GM23338 (cell line): ENCODE results near the gene NDST1. TPM values are rescaled to one million over a fixed set of nuclear protein-coding genes. Genes with fewer than 3 reads are reported as not detected.

Experiments used
- ATAC-seq: fragments of 200-7000 bp; cut with Tn5 transposase; 3 replicates; pipeline ENCODE4 v1.9.1; 2020
- DNase-seq: peaks from one replicate; pipeline ENCODE4 v3.0.0-alpha.2; 2015; ENCODE audit warnings: low spot score
- H2AFZ ChIP-seq: fragments of 200-600 bp; sonication (generic); 2 replicates; pipeline ENCODE4 v1.8.0; 2016; ENCODE audit warnings: antibody characterized with exemption, mild to moderate bottlenecking, moderate library complexity
- H3F3A ChIP-seq: fragments of 200-600 bp; sonication (generic); replicated peaks from 2 replicates; pipeline ENCODE4 v1.8.0; 2017; ENCODE audit warnings: antibody characterized with exemption, mixed run types, low read depth
- H3K27ac ChIP-seq: fragments of 200-600 bp; sonication (generic); 2 replicates; pipeline ENCODE4 v1.6.1; 2016; ENCODE audit warnings: low read depth
- H3K27me3 ChIP-seq: fragments of 200-600 bp; sonication (generic); 2 replicates; pipeline ENCODE4 v1.8.0; 2016; ENCODE audit warnings: mild to moderate bottlenecking, mixed run types, moderate library complexity; ENCODE audit not compliant: insufficient read depth
- H3K36me3 ChIP-seq: fragments of 200-600 bp; sonication (generic); 2 replicates; pipeline ENCODE4 v1.8.0; 2016; ENCODE audit warnings: mild to moderate bottlenecking; ENCODE audit not compliant: insufficient read depth
- H3K4me1 ChIP-seq: fragments of 200-600 bp; sonication (generic); 2 replicates; pipeline ENCODE4 v1.8.0; 2016; ENCODE audit warnings: mild to moderate bottlenecking, moderate library complexity; ENCODE audit not compliant: insufficient read depth
- H3K4me2 ChIP-seq: fragments of 200-600 bp; sonication (generic); 2 replicates; pipeline ENCODE4 v1.7.1; 2017; ENCODE audit warnings: mixed run types
- H3K4me3 ChIP-seq: fragments of 200-600 bp; sonication (generic); 2 replicates; pipeline ENCODE4 v1.6.1; 2016; ENCODE audit warnings: mixed run types
- H3K79me2 ChIP-seq: fragments of 200-600 bp; sonication (generic); replicated peaks from 2 replicates; pipeline ENCODE4 v1.8.0; 2017; ENCODE audit warnings: mild to moderate bottlenecking; ENCODE audit not compliant: insufficient read depth
- H3K9me2 ChIP-seq: fragments of 200-600 bp; sonication (generic); 2 replicates; pipeline ENCODE4 v1.8.0; 2017; ENCODE audit not compliant: insufficient read depth
- H4K20me1 ChIP-seq: fragments of 200-600 bp; sonication (generic); replicated peaks from 2 replicates; pipeline ENCODE4 v1.8.0; 2017; ENCODE audit warnings: mild to moderate bottlenecking; ENCODE audit not compliant: insufficient read depth
- H3K27ac Mint-ChIP-seq: 2 replicates; pipeline ENCODE4 v1.8.0; 2020; ENCODE audit warnings: inconsistent platforms, mild to moderate bottlenecking, moderate library complexity, mixed read lengths
- H3K27me3 Mint-ChIP-seq: 3 replicates; pipeline ENCODE4 v1.8.0; 2022; ENCODE audit warnings: low read depth, mild to moderate bottlenecking, moderate library complexity, mixed read lengths, inconsistent platforms; ENCODE audit not compliant: insufficient read depth, poor library complexity
- H3K36me3 Mint-ChIP-seq: 3 replicates; pipeline ENCODE4 v1.8.0; 2021; ENCODE audit warnings: low read depth, mild to moderate bottlenecking, inconsistent platforms, moderate library complexity, mixed read lengths
- H3K4me1 Mint-ChIP-seq: 3 replicates; pipeline ENCODE4 v1.8.0; 2020; ENCODE audit warnings: mild to moderate bottlenecking, inconsistent platforms, mixed read lengths
- H3K4me3 Mint-ChIP-seq: 3 replicates; pipeline ENCODE4 v1.8.0; 2021; ENCODE audit warnings: moderate library complexity, mild to moderate bottlenecking, inconsistent platforms, mixed read lengths
- H3K9me3 Mint-ChIP-seq: 3 replicates; pipeline ENCODE4 v1.8.0; 2020; ENCODE audit warnings: moderate library complexity, mild to moderate bottlenecking, inconsistent platforms, mixed read lengths
- CREB1 ChIP-seq: fragments of 250-450 bp; sonication (Bioruptor Pico); IDR thresholded peaks from 2 replicates; pipeline ENCODE4 v1.5.0; 2020; ENCODE audit warnings: low read depth, mild to moderate bottlenecking, moderate library complexity
- CTCF ChIP-seq, 2 experiments: fragments of 200-600 bp in 1 of 2; sonication (generic) in 1 of 2; conservative IDR thresholded peaks; 2 replicates each; pipeline versions ENCODE4 v1.5.1 to v1.6.1; 2016 to 2017; ENCODE audit warnings: antibody characterized with exemption in 2 of 2, low read depth in 2 of 2, mild to moderate bottlenecking in 2 of 2, moderate library complexity in 1 of 2
- ETS1 ChIP-seq: IDR thresholded peaks from 2 replicates; pipeline ENCODE4 v1.6.1; 2016; ENCODE audit warnings: antibody characterized with exemption
- JUNB ChIP-seq: IDR thresholded peaks from one replicate; pipeline ENCODE4 v1.6.1; 2016; ENCODE audit warnings: antibody characterized with exemption; ENCODE audit not compliant: unreplicated experiment
- NANOG ChIP-seq: IDR thresholded peaks from 2 replicates; pipeline ENCODE4 v1.6.1; 2016; ENCODE audit warnings: antibody characterized with exemption, borderline replicate concordance
- POLR2AphosphoS5 ChIP-seq: IDR thresholded peaks from 2 replicates; pipeline ENCODE4 v1.6.1; 2016; ENCODE audit warnings: antibody characterized with exemption, low read depth
- REST ChIP-seq: IDR thresholded peaks from one replicate; pipeline ENCODE4 v1.6.1; 2018; ENCODE audit warnings: antibody characterized with exemption; ENCODE audit not compliant: unreplicated experiment
- STAT1 ChIP-seq: IDR thresholded peaks from one replicate; pipeline ENCODE4 v1.6.1; 2016; ENCODE audit warnings: antibody characterized with exemption; ENCODE audit not compliant: unreplicated experiment
- ZNF114 ChIP-seq: fragments of 250-450 bp; sonication (Bioruptor Pico); IDR thresholded peaks from 2 replicates; pipeline ENCODE4 v1.5.0; 2020; ENCODE audit warnings: mild to moderate bottlenecking, moderate library complexity
- ZNF331 ChIP-seq: fragments of 250-450 bp; sonication (Bioruptor Pico); IDR thresholded peaks from 2 replicates; pipeline ENCODE4 v1.5.0; 2020; ENCODE audit warnings: low read depth, mild to moderate bottlenecking, moderate library complexity
- polyA plus RNA-seq: library from polyadenylated mRNA; unstranded; fragments of >200 nt; fragmentation: Nextera tagmentation; extraction: Ambion mirVana; gene quantifications from 2 replicates; pipeline ENCODE4 v1.2.1, GENCODE V29; 2016
- total RNA-seq: library from RNA; depleted of rRNA; stranded (reverse); fragments of >200 nt; shearing (Covaris generic); gene quantifications from 2 replicates; pipeline ENCODE4 v1.2.3, GENCODE V29; 2014

Gene NDST1
- total and polyA plus RNA-seq, 2 experiments from 2014 or later = 7.3 to 85.0 TPM

GRCh38 chr5:150498971-150499370 lies 9.0 kb upstream of the NDST1 start (continued):
- TF ChIP-seq ETS1 (no peak), ZNF114 (CRISPR knock-in tag) (no peak), JUNB (no peak), REST (no peak), ZNF331 (CRISPR knock-in tag) (no peak), POLR2AphosphoS5 (no peak), STAT1 (no peak), CREB1 (no peak), CTCF (conservative IDR thresholded peaks at IDR 0.05; ENCODE audit: low read depth in 2 of 2) (no peak)

- peaks cover 23% of the 10 kb centered on the region for H3K4me1 ChIP-seq
- H3K27me3 ChIP-seq = no peaks in the 10 kb centered on the region
- no peak overlapping the region for H3K27ac ChIP-seq
- H3K4me3 Mint-ChIP-seq = no peak overlapping the region
- no peak overlapping the region; the same call in 1 of the 2 replicates for H3K4me2 ChIP-seq
- H2AFZ ChIP-seq = no peak overlapping the region
- 0 out of 2 replicates have a peak, but pooled peaks cover 2% of the 10 kb centered on the region for H3F3A ChIP-seq
- H3K9me3 Mint-ChIP-seq = no peaks in the 10 kb centered on the region
- TF ChIP-seq STAT1 (no peak), NANOG (no peak), JUNB (no peak), CTCF (conservative IDR thresholded peaks at IDR 0.05; ENCODE audit: low read depth in 2 of 2) (no peak), POLR2AphosphoS5 (no peak), ZNF331 (CRISPR knock-in tag) (no peak)
- no peak for ATAC-seq
- H3K4me3 ChIP-seq = no peak overlapping the region
- H3K27me3 Mint-ChIP-seq = peaks cover 20% of the 10 kb centered on the region
- H3K27ac Mint-ChIP-seq = no peak overlapping the region; the same call in 1 of the 2 replicates
- no peaks in the 10 kb centered on the region; the same call in 1 of the 2 replicates for H3K36me3 ChIP-seq
- peaks cover 66% of the 10 kb centered on the region for H3K4me1 Mint-ChIP-seq
- DNase-seq = no peak
- peaks cover 100% of the 10 kb centered on the region for H3K79me2 ChIP-seq
- peaks cover 23% of the 10 kb centered on the region for H4K20me1 ChIP-seq
- no peaks in the 10 kb centered on the region for H3K9me2 ChIP-seq
- H3K36me3 Mint-ChIP-seq = 0 out of 3 replicates have a peak, but pooled peaks cover 9% of the 10 kb centered on the region
Measured at GRCh38 chr5:150499437-150499956, 8.4 kb upstream of the NDST1 start.
